Astrocyte of the spinal cord (primary cell): ENCODE results near the gene IKZF4.

ENCODE experiments used
- DNase-seq: peaks from one replicate; pipeline ENCODE4 v3.0.0; 2011; ENCODE audit warnings: low read depth, low spot score
- H3K4me3 ChIP-seq: 2 replicates; pipeline ENCODE4 v1.5.1; 2011; ENCODE audit warnings: low read depth, mild to moderate bottlenecking, low read length, moderate library complexity
- in situ Hi-C: cut with HindIII; loops from 2 replicates; pipeline ENCODE4 v1.10.0; 2017; ENCODE audit warnings: low sequenced_read_pairs
- TF ChIP-seq, protein P1 (sequence below): IDR thresholded peaks from 2 replicates; pipeline ENCODE4 v1.5.1; 2012; ENCODE audit warnings: low read depth, mild to moderate bottlenecking, low read length, inconsistent platforms

Gene IKZF4

DNA sequence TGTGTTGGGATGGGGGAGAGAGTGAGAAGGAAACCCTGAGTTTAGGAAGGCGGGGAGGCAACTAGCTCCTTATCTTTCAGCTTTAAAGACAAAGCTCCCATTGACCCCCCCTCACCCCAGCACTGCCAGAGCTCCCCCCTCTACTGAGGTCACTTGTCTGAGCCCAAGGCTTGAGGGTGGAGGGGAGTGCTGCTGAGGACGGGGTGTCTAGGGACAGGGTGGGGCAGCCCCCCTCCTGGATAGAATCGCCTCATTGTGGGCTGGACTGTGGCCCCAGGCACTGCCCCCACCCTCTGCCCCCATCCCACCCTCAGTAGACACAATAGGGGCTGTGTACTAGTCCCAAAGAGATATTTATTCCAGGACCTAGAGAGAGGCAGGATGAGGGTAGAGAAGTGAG is 62.1 kb downstream of the IKZF4 start:
- no peak overlapping the region for H3K4me3 ChIP-seq
- TF ChIP-seq, protein P1, sequence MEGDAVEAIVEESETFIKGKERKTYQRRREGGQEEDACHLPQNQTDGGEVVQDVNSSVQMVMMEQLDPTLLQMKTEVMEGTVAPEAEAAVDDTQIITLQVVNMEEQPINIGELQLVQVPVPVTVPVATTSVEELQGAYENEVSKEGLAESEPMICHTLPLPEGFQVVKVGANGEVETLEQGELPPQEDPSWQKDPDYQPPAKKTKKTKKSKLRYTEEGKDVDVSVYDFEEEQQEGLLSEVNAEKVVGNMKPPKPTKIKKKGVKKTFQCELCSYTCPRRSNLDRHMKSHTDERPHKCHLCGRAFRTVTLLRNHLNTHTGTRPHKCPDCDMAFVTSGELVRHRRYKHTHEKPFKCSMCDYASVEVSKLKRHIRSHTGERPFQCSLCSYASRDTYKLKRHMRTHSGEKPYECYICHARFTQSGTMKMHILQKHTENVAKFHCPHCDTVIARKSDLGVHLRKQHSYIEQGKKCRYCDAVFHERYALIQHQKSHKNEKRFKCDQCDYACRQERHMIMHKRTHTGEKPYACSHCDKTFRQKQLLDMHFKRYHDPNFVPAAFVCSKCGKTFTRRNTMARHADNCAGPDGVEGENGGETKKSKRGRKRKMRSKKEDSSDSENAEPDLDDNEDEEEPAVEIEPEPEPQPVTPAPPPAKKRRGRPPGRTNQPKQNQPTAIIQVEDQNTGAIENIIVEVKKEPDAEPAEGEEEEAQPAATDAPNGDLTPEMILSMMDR: no peak
- DNase-seq: no peak
- in situ Hi-C loops: no loop called here

- in situ Hi-C loops: no loop called here
- no peak overlapping the region for H3K4me3 ChIP-seq
- TF ChIP-seq, protein P1: peak; percentile 53
- no peak for DNase-seq
Measured at GRCh38 chr12:56084958-56085543, 64.2 kb downstream of the IKZF4 start.

DNA sequence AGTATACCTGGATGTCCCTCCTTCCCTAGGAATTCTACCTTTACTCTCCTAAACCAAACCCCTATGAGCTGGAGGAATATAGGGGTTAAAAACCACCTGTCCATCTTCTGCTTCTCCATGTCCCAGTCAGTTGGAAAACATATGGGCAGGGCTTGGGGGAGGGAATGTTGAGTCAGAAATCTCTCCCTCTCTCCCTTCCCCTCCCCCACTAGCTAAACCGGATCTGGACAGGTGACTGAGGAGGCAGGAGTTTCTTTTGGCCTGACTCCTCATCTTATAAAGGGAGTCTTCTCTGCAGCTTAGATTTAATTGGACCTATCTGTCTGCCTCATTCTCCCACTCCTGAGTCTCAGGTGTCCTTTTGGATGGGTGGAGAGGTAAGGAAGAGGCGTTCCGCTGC is 65.3 kb downstream of the IKZF4 start:
- DNase-seq: no peak
- TF ChIP-seq, protein P1: no peak
- in situ Hi-C loops: no loop called here
- no peak overlapping the region for H3K4me3 ChIP-seq

DNA sequence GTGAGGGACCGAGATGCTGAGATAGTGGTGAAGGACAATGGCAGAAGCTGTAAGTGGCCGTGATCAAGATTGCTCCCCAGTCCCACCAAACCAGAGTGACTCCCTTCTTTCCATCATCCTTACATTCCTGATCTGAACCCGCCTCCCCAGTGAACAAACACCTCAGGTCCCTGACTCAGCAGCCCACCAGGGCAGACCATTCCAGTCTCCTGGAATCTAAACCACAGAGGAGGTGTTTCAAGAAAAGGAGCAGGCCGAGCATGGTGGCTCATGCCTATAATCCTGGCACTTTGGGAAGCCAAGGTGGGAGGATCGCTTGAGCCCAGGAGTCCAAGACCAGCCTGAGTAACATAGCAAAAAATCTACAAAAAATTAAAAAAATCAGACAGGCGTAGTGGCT is 65.8 kb downstream of the IKZF4 start:
- DNase-seq: no peak
- no peak overlapping the region for H3K4me3 ChIP-seq
- in situ Hi-C loops: no loop called here
- TF ChIP-seq, protein P1: no peak

- no peak overlapping the region for H3K4me3 ChIP-seq
- DNase-seq: no peak
- in situ Hi-C loops: no loop called here
- TF ChIP-seq, protein P1: no peak
Measured at GRCh38 chr12:56087220-56087619, 66.4 kb downstream of the IKZF4 start.
